NCI-H526 (cell line): ENCODE data around the gene TGFBI.

Experiments
- DNase-seq, 2 experiments: peaks; one replicate each; lab custom pipeline; 2025; lab: John Stamatoyannopoulos, UW

The TGFBI gene

GRCh38 chr5:136094189-136094912 is 65.6 kb downstream of the TGFBI start:
- peak in 1 of 2 experiments; percentile 35 for DNase-seq

GRCh38 chr5:136094913-136095641 is 66.3 kb downstream of the TGFBI start:
- DNase-seq = peak in 1 of 2 experiments; percentile 15

GRCh38 chr5:136098176-136098575 is 69.4 kb downstream of the TGFBI start:
- DNase-seq = no peak

GRCh38 chr5:136099870-136100269 is 71.1 kb downstream of the TGFBI start:
- no peak for DNase-seq

- DNase-seq = no peak
Measured at GRCh38 chr5:136101884-136102283, 73.1 kb downstream of the TGFBI start.

GRCh38 chr5:136103118-136103517 is 74.3 kb downstream of the TGFBI start:
- no peak for DNase-seq

GRCh38 chr5:136104306-136104965 is 75.6 kb downstream of the TGFBI start:
- DNase-seq = no peak

GRCh38 chr5:136106351-136107031 is 77.7 kb downstream of the TGFBI start:
- peak; percentile 80 to 81 for DNase-seq

- DNase-seq = no peak
Measured at GRCh38 chr5:136108180-136108611, 79.4 kb downstream of the TGFBI start.

- DNase-seq = no peak
Measured at GRCh38 chr5:136108766-136109165, 80.0 kb downstream of the TGFBI start.

GRCh38 chr5:136109453-136110135 is 80.8 kb downstream of the TGFBI start:
- DNase-seq = no peak
